Uterus (tissue), 2 donors: ENCODE results near the gene FBLN5.

Experiments
- CTCF ChIP-seq, 4 experiments: fragments of 200-600 bp in 2 of 4; fragments of 450-650 bp in 2 of 4; sonication (generic) in 2 of 4; IDR thresholded peaks; one replicate each; pipeline ENCODE4 v1.5.1; 2016 to 2019; ENCODE audit warnings: antibody characterized with exemption in 4 of 4, mild to moderate bottlenecking in 2 of 4, moderate library complexity in 1 of 4
- POLR2A ChIP-seq, 2 donors: fragments of 450-650 bp; IDR thresholded peaks; one replicate each; pipeline ENCODE4 v1.6.1; 2016; ENCODE audit warnings: antibody characterized with exemption in 2 of 2, mild to moderate bottlenecking in 1 of 2, moderate library complexity in 1 of 2

- TF ChIP-seq CTCF (IDR thresholded peaks at IDR 0.05) (no peak), POLR2A (IDR thresholded peaks at IDR 0.05) (no peak)
Observed at GRCh38 chr14:91896419-91896818, 51.1 kb downstream of the FBLN5 start.
